HL-60 (cell line): ENCODE data around the gene GRB7.

Source experiments
- CTCF ChIP-seq: IDR thresholded peaks from one replicate; pipeline ENCODE4 v1.5.1; 2011; ENCODE audit warnings: low read length, control low read depth, inconsistent platforms; ENCODE audit not compliant: insufficient read depth
- POLR2AphosphoS5 ChIP-seq: IDR thresholded peaks from 2 replicates; pipeline ENCODE4 v1.6.1; 2012; ENCODE audit warnings: low read depth

- no peak for TF ChIP-seq CTCF
- no peak for TF ChIP-seq POLR2AphosphoS5
These were observed 7.8 kb downstream of the GRB7 start for GRCh38 chr17:39745335-39746144.
